Tibial nerve (tissue), 4 donors: ENCODE measurements around the gene SLC39A11.

Experiments
- EP300 ChIP-seq, 2 donors: sonication (generic); formaldehyde crosslinking; IDR thresholded peaks; one replicate each; pipeline ENCODE4 v1.6.1; 2017; ENCODE audit warnings: antibody characterized with exemption in 2 of 2, mild to moderate bottlenecking in 1 of 2
- TF ChIP-seq, protein P1 (sequence below), 5 experiments: fragments of 200-600 bp in 3 of 5; fragments of 450-650 bp in 2 of 5; sonication (generic) in 3 of 5; IDR thresholded peaks; one replicate each; pipeline ENCODE4 v1.5.1; 2016 to 2019; ENCODE audit warnings: antibody characterized with exemption in 5 of 5, mild to moderate bottlenecking in 3 of 5, moderate library complexity in 2 of 5

DNA sequence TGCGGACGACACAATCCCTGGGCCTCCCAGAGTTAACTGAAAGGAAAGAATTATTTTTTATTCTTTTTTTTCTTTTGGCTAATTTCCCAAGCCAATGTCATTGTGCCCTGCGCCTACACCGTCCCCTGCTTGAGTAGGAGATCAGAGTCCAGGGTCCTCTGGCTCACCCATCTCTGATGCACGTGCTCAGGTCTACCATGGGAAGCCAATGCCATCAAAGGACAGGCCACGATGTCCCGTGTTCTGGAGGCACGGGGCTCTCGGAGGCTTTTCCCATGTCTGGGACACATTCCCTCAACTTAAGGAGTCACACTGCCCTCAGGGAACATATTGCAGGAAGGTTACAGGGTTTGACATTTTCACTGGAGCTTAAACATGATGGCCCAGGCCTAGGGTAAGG lies 123.7 kb downstream of the SLC39A11 start:
- TF ChIP-seq, protein P1, sequence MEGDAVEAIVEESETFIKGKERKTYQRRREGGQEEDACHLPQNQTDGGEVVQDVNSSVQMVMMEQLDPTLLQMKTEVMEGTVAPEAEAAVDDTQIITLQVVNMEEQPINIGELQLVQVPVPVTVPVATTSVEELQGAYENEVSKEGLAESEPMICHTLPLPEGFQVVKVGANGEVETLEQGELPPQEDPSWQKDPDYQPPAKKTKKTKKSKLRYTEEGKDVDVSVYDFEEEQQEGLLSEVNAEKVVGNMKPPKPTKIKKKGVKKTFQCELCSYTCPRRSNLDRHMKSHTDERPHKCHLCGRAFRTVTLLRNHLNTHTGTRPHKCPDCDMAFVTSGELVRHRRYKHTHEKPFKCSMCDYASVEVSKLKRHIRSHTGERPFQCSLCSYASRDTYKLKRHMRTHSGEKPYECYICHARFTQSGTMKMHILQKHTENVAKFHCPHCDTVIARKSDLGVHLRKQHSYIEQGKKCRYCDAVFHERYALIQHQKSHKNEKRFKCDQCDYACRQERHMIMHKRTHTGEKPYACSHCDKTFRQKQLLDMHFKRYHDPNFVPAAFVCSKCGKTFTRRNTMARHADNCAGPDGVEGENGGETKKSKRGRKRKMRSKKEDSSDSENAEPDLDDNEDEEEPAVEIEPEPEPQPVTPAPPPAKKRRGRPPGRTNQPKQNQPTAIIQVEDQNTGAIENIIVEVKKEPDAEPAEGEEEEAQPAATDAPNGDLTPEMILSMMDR (IDR thresholded peaks at IDR 0.05) = no peak
- no peak for TF ChIP-seq EP300 (IDR thresholded peaks at IDR 0.05)
